BE2C (cell line): ENCODE data around the gene SUCLG2.
A peak's percentile ranks its signal among the peaks of the same experiment; 100 is the strongest.

Experiments
- DNase-seq: peaks from one replicate; pipeline ENCODE4 v3.0.0-alpha.2; 2020
- H3K27me3 ChIP-seq: fragments of 250-450 bp; sonication (Bioruptor Pico); 2 replicates; pipeline ENCODE4 v1.5.1; 2020; ENCODE audit warnings: mild to moderate bottlenecking
- H3K36me3 ChIP-seq: fragments of 250-450 bp; sonication (Bioruptor Pico); 2 replicates; pipeline ENCODE4 v1.5.1; 2020; ENCODE audit warnings: mild to moderate bottlenecking
- H3K4me1 ChIP-seq: fragments of 250-450 bp; sonication (Bioruptor Pico); 2 replicates; pipeline ENCODE4 v1.5.1; 2020
- H3K4me3 ChIP-seq: 2 replicates; pipeline ENCODE4 v1.5.1; 2011; ENCODE audit warnings: low read depth, low read length
- H3K9me3 ChIP-seq: fragments of 250-450 bp; sonication (Bioruptor Pico); 2 replicates; pipeline ENCODE4 v1.5.1; 2020
- CTCF ChIP-seq: IDR thresholded peaks from 2 replicates; pipeline ENCODE4 v1.5.1; 2012; ENCODE audit warnings: mild to moderate bottlenecking, low read depth, low read length

The SUCLG2 gene

DNA sequence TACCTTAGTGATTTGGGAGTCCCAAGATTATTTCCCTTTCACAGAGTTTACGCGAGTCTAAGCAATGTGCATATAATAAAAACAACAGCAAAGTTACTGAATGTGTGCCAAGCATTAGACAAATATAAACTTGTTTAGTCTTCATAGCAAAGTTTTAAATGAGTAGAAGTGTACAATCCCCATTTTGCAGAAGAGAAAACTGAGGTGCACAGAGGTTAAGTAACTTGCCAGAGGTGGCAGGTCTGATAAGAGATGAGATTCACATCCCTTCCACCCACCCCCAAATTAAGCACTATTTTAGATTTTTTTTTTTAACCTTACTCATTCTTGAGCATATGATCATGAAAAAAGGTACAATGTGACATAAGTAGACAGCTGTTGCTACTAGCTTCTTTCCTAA lies 2.2 kb upstream of the SUCLG2 start:
- no peak for TF ChIP-seq CTCF
- Histone ChIP-seq H3K36me3 (no peaks in the 10 kb centered on the region), H3K9me3 (peaks cover 6% of the 10 kb centered on the region), H3K27me3 (no peaks in the 10 kb centered on the region), H3K4me1 (no peaks in the 10 kb centered on the region), H3K4me3 (no peak overlapping the region)
- DNase-seq, result no peak

- DNase-seq, result peak; percentile 21
- no peak for TF ChIP-seq CTCF
- Histone ChIP-seq H3K36me3 (no peaks in the 10 kb centered on the region), H3K9me3 (peaks cover 6% of the 10 kb centered on the region), H3K4me3 (no peak overlapping the region), H3K4me1 (no peaks in the 10 kb centered on the region), H3K27me3 (no peaks in the 10 kb centered on the region)
Measured at GRCh38 chr3:67655364-67656121, 1.1 kb upstream of the SUCLG2 start.

- peaks cover 6% of the 10 kb centered on the region for H3K9me3 ChIP-seq
- no peak for TF ChIP-seq CTCF
- H3K36me3 ChIP-seq, result no peaks in the 10 kb centered on the region
- H3K27me3 ChIP-seq, result no peaks in the 10 kb centered on the region
- no peaks in the 10 kb centered on the region for H3K4me1 ChIP-seq
- DNase-seq, result no peak
- H3K4me3 ChIP-seq, result peak overlapping the region; percentile 76
Measured at GRCh38 chr3:67654844-67655177, 399 bp upstream of the SUCLG2 start.

DNA sequence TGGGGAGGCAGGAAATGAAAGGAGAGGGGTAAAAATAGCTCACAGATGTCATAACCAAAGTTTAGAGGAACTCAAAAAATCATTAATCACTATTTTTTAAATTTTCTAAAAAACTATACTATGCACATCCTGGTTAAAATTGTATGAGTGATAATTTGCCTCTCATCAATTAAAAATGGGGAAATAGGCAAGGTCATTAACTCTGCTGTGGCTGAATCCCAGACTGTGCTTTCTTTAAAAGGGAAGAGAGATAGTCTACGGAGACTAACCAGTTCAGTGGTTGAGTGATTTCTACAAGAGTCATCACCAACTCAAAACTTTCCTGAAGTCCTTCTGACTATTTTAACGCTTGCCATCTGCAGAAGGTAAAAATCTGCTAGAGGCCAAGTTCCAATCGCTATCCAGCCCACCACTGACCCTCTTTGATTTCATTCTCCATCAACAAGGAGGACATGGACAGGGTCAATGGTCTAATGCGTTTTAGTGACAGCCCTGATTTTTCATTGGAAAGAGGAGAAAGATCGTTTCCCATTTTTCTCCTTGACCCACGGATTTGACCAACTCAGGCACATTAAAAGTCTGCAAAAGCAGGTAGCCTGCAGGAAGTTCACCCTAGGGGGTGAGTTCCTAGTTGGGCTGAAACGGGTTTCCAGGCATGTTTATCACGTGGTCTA lies 850 bp downstream of the SUCLG2 start:
- no peak for DNase-seq
- no peaks in the 10 kb centered on the region for H3K36me3 ChIP-seq
- H3K4me3 ChIP-seq, result peak overlapping the region; percentile 76
- TF ChIP-seq CTCF, result no peak
- H3K27me3 ChIP-seq, result no peaks in the 10 kb centered on the region
- H3K9me3 ChIP-seq, result peaks cover 6% of the 10 kb centered on the region
- H3K4me1 ChIP-seq, result no peaks in the 10 kb centered on the region

DNA sequence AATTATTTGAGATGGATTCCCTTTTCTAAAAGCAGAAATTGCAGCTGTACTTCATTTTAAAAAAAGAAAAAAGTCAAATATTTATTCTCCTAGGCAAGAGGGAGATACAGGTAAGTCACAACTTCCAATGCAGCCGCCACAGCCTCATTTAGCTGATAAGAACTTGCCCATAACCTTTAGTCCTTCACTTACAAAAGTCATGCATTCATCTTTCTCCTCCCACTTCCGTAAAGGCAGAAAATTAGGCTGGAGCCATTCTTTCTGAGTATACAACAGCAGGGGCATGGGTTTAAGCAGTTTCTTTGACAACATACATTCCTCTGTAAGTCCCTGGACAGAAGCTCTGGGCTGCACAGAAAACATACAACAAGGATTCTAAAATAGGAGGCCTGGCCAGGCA lies 4.3 kb downstream of the SUCLG2 start:
- Histone ChIP-seq H3K36me3 (no peaks in the 10 kb centered on the region), H3K27me3 (no peaks in the 10 kb centered on the region), H3K4me3 (no peak overlapping the region), H3K9me3 (peaks cover under 1% of the 10 kb centered on the region; the same call in 1 of the 2 replicates), H3K4me1 (no peaks in the 10 kb centered on the region; the same call in 1 of the 2 replicates)
- no peak for TF ChIP-seq CTCF
- no peak for DNase-seq

DNA sequence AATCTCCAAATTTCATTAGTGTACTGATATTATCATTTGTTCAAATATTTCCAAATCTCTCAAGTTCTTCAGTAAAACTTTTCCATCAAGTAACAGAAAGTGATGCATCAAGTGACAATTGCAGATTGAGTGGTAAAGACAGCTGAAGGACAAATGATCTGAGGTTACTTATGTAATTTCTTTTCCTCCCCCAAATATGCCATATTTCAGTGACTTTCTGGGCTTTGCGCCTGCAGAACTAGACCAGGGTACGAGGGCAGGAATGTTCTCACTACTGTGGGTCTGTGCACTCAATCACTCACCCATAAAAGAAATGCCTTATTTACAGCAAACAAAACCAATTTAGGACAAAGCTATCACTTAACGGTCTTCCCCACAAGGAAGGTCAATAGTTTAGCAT lies 4.7 kb downstream of the SUCLG2 start:
- Histone ChIP-seq H3K36me3 (no peaks in the 10 kb centered on the region), H3K4me3 (no peak overlapping the region), H3K4me1 (no peaks in the 10 kb centered on the region; the same call in 1 of the 2 replicates), H3K9me3 (no peaks in the 10 kb centered on the region), H3K27me3 (no peaks in the 10 kb centered on the region)
- DNase-seq, result no peak
- TF ChIP-seq CTCF, result no peak
